ENCODE data around the gene MAOA. TPM values are rescaled to one million over a fixed set of nuclear protein-coding genes. Genes with fewer than 3 reads are reported as not detected.

MAOA gene
- total RNA-seq, 1 experiment from 2014 or later = 0.23 TPM

- Histone ChIP-seq H3K9me3 (ENCODE audit: control insufficient read depth, insufficient read depth, low read depth, low read length) (no peaks in the 10 kb centered on the region), H3K4me1 (ENCODE audit: control insufficient read depth, insufficient read depth, low read length) (no peaks in the 10 kb centered on the region), H3K27me3 (ENCODE audit: control insufficient read depth, insufficient read depth, low read length) (no peaks in the 10 kb centered on the region), H3K36me3 (ENCODE audit: control insufficient read depth, insufficient read depth, low read length) (no peaks in the 10 kb centered on the region), H3K4me3 (ENCODE audit: low read depth in 2 of 2, low read length in 2 of 2) (no peak overlapping the region), H3K27ac (ENCODE audit: low read length) (no peak overlapping the region)
- in situ Hi-C loops (cut with HindIII; ENCODE audit: low pct_unique_long_range_greater_than_20kb, low sequenced_read_pairs) = no loop called here
- ChIA-PET CTCF (no interaction called here), POLR2A (no interaction called here)
- DNase-seq (ENCODE audit: low read depth, low spot score) (no peak), ATAC-seq (no peak)
- intact Hi-C loops (cut with micrococcal nuclease; ENCODE audit: unreplicated experiment) = no loop called here
- TF ChIP-seq POLR2AphosphoS5 (IDR thresholded peaks at IDR 0.05; ENCODE audit: low read depth, low read length) (no peak), TCF7L2 (IDR thresholded peaks at IDR 0.05; ENCODE audit: low read depth, low read length) (no peak), SIN3A (IDR thresholded peaks at IDR 0.05; ENCODE audit: borderline replicate concordance, insufficient read depth, low read depth, low read length) (no peak)
- TF ChIP-seq, protein P1, sequence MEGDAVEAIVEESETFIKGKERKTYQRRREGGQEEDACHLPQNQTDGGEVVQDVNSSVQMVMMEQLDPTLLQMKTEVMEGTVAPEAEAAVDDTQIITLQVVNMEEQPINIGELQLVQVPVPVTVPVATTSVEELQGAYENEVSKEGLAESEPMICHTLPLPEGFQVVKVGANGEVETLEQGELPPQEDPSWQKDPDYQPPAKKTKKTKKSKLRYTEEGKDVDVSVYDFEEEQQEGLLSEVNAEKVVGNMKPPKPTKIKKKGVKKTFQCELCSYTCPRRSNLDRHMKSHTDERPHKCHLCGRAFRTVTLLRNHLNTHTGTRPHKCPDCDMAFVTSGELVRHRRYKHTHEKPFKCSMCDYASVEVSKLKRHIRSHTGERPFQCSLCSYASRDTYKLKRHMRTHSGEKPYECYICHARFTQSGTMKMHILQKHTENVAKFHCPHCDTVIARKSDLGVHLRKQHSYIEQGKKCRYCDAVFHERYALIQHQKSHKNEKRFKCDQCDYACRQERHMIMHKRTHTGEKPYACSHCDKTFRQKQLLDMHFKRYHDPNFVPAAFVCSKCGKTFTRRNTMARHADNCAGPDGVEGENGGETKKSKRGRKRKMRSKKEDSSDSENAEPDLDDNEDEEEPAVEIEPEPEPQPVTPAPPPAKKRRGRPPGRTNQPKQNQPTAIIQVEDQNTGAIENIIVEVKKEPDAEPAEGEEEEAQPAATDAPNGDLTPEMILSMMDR (IDR thresholded peaks at IDR 0.05) = no peak
- TF ChIP-seq, protein P2, sequence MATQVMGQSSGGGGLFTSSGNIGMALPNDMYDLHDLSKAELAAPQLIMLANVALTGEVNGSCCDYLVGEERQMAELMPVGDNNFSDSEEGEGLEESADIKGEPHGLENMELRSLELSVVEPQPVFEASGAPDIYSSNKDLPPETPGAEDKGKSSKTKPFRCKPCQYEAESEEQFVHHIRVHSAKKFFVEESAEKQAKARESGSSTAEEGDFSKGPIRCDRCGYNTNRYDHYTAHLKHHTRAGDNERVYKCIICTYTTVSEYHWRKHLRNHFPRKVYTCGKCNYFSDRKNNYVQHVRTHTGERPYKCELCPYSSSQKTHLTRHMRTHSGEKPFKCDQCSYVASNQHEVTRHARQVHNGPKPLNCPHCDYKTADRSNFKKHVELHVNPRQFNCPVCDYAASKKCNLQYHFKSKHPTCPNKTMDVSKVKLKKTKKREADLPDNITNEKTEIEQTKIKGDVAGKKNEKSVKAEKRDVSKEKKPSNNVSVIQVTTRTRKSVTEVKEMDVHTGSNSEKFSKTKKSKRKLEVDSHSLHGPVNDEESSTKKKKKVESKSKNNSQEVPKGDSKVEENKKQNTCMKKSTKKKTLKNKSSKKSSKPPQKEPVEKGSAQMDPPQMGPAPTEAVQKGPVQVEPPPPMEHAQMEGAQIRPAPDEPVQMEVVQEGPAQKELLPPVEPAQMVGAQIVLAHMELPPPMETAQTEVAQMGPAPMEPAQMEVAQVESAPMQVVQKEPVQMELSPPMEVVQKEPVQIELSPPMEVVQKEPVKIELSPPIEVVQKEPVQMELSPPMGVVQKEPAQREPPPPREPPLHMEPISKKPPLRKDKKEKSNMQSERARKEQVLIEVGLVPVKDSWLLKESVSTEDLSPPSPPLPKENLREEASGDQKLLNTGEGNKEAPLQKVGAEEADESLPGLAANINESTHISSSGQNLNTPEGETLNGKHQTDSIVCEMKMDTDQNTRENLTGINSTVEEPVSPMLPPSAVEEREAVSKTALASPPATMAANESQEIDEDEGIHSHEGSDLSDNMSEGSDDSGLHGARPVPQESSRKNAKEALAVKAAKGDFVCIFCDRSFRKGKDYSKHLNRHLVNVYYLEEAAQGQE (IDR thresholded peaks at IDR 0.05; ENCODE audit: insufficient read depth in 1 of 2, low read depth in 2 of 2, low read length in 1 of 2) = no peak
- no TSS peak for BruUV-seq (replicated peaks)
Measured at GRCh38 chrX:43707812-43708548, 51.9 kb downstream of the MAOA start.

DNA sequence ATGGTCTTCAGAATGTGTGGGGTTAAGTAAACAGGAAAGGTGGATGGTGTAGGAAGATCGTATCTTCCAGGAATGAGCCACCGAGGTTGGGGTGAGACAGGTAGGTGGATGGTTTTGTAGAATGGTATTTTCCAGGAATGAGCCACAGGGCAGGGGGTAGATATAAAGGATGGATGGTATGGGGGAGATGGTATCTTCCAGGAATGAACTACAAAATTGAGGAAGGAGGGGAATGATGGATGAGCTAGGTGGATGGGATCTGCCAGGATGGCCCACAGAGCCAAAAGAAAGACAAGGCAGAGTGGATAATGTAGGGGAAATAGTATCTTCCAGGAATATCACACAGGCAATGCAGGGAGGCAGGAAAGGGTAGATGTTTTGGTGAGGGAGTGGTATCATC, 60.0 kb downstream of the MAOA start:
- intact Hi-C loops (cut with micrococcal nuclease; ENCODE audit: unreplicated experiment) = no loop called here

GRCh38 chrX:43716696-43717095, 60.6 kb downstream of the MAOA start:
- no peaks in the 10 kb centered on the region for H3K9me3 ChIP-seq (ENCODE audit: control insufficient read depth, insufficient read depth, low read depth, low read length)
- no peak for ATAC-seq
- H3K4me1 ChIP-seq (ENCODE audit: control insufficient read depth, insufficient read depth, low read length) = no peaks in the 10 kb centered on the region
- ChIA-PET CTCF (no interaction called here), POLR2A (no interaction called here)
- H3K27ac ChIP-seq (ENCODE audit: low read length) = no peak overlapping the region
- no peaks in the 10 kb centered on the region for H3K36me3 ChIP-seq (ENCODE audit: control insufficient read depth, insufficient read depth, low read length)
- no TSS peak for BruUV-seq (replicated peaks)
- intact Hi-C loops (cut with micrococcal nuclease; ENCODE audit: unreplicated experiment) (no loop called here), in situ Hi-C loops (cut with HindIII; ENCODE audit: low pct_unique_long_range_greater_than_20kb, low sequenced_read_pairs) (no loop called here)
- no peak overlapping the region for H3K4me3 ChIP-seq (ENCODE audit: low read depth in 2 of 2, low read length in 2 of 2)
- no peaks in the 10 kb centered on the region for H3K27me3 ChIP-seq (ENCODE audit: control insufficient read depth, insufficient read depth, low read length)
- TF ChIP-seq SIN3A (IDR thresholded peaks at IDR 0.05; ENCODE audit: borderline replicate concordance, insufficient read depth, low read depth, low read length) = no peak
- TF ChIP-seq, protein P2 (IDR thresholded peaks at IDR 0.05; ENCODE audit: insufficient read depth in 1 of 2, low read depth in 2 of 2, low read length in 1 of 2) = no peak
- DNase-seq (ENCODE audit: low read depth, low spot score) = no peak

More for the DNA sequence above, 60.0 kb downstream of the MAOA start:
- Histone ChIP-seq H3K36me3 (ENCODE audit: control insufficient read depth, insufficient read depth, low read length) (no peaks in the 10 kb centered on the region), H3K27me3 (ENCODE audit: control insufficient read depth, insufficient read depth, low read length) (no peaks in the 10 kb centered on the region), H3K4me3 (ENCODE audit: low read depth in 2 of 2, low read length in 2 of 2) (no peak overlapping the region), H3K4me1 (ENCODE audit: control insufficient read depth, insufficient read depth, low read length) (no peaks in the 10 kb centered on the region), H3K9me3 (ENCODE audit: control insufficient read depth, insufficient read depth, low read depth, low read length) (no peaks in the 10 kb centered on the region), H3K27ac (ENCODE audit: low read length) (no peak overlapping the region)
- BruUV-seq (replicated peaks) = no TSS peak
- CTCF ChIA-PET = no interaction called here
- in situ Hi-C loops (cut with HindIII; ENCODE audit: low pct_unique_long_range_greater_than_20kb, low sequenced_read_pairs) = no loop called here
- no peak for TF ChIP-seq TCF7L2 (IDR thresholded peaks at IDR 0.05; ENCODE audit: low read depth, low read length)
- ATAC-seq (no peak), DNase-seq (ENCODE audit: low read depth, low spot score) (no peak)
- POLR2A ChIA-PET = no interaction called here

All from Panc1 (cell line).